Left lung (tissue), 10 donors: ENCODE results near the gene TPST2. TPM values are rescaled to one million over a fixed set of nuclear protein-coding genes. Genes with fewer than 3 reads are reported as not detected.

Experiments used
- ATAC-seq: fragments of 200-7000 bp; cut with Tn5 transposase; one replicate; pipeline ENCODE4 v1.9.1; 2020; ENCODE audit warnings: moderate library complexity
- DNase-seq, 4 donors: peaks; one replicate each; pipeline ENCODE4 v3.0.0-alpha.2; 2013 to 2020
- H3K27ac ChIP-seq, 2 donors: fragments of 200-600 bp; sonication (generic) in 1 of 2; one replicate each; pipeline versions ENCODE4 v1.5.0 to v1.8.0; 2020 to 2021
- H3K27me3 ChIP-seq, 2 donors: fragments of 200-600 bp; sonication (generic) in 1 of 2; one replicate each; pipeline versions ENCODE4 v1.5.0 to v1.8.0; 2020 to 2021
- H3K36me3 ChIP-seq, 2 donors: fragments of 200-600 bp; sonication (generic) in 1 of 2; one replicate each; pipeline versions ENCODE4 v1.5.0 to v1.8.0; 2020 to 2021
- H3K4me1 ChIP-seq, 2 donors: fragments of 200-600 bp; one replicate each; pipeline ENCODE4 v1.8.0; 2021
- H3K4me3 ChIP-seq, 2 donors: fragments of 200-600 bp; sonication (generic) in 1 of 2; one replicate each; pipeline versions ENCODE4 v1.5.0 to v1.8.0; 2020 to 2021; ENCODE audit warnings: mild to moderate bottlenecking in 1 of 2
- H3K9me3 ChIP-seq, 2 donors: fragments of 200-600 bp; sonication (generic) in 1 of 2; one replicate each; pipeline versions ENCODE4 v1.5.0 to v1.8.0; 2020 to 2021
- intact Hi-C, 2 donors: fragments of 100-400 bp; cut with DNase I; formaldehyde crosslinking; loops; one replicate each; pipeline versions ENCODE4 v1.11.2 to v1.14.2; 2022
- polyA plus RNA-seq, 6 donors: library from polyadenylated mRNA; unstranded; fragments of 120-200 nt; gene quantifications; one replicate each; pipeline ENCODE4 v1.2.1, GENCODE V29; 2013; ENCODE audit not compliant: insufficient read length in 6 of 6
- total RNA-seq, 2 donors: library from RNA; stranded (reverse); fragmentation: NEBNext Ultra II Directional; extraction: Animal tissue kit (Norgen Biotek cat#: 25700); gene quantifications; one replicate each; pipeline ENCODE4 v1.2.1, GENCODE V29; 2021
- TF ChIP-seq, protein P1 (sequence below), 2 donors: fragments of 200-600 bp; sonication (generic) in 1 of 2; IDR thresholded peaks; one replicate each; pipeline versions ENCODE4 v1.5.0 to v1.8.0; 2021; ENCODE audit warnings: antibody characterized with exemption in 2 of 2
- donor health status: DM: no; HTN: yes; CAD: no.
- donor health status: DM: no; HTN: no; CAD: no.

Gene TPST2
- total and polyA plus RNA-seq, 8 donors = 23.3 to 69.0 (median 29.0) TPM

DNA sequence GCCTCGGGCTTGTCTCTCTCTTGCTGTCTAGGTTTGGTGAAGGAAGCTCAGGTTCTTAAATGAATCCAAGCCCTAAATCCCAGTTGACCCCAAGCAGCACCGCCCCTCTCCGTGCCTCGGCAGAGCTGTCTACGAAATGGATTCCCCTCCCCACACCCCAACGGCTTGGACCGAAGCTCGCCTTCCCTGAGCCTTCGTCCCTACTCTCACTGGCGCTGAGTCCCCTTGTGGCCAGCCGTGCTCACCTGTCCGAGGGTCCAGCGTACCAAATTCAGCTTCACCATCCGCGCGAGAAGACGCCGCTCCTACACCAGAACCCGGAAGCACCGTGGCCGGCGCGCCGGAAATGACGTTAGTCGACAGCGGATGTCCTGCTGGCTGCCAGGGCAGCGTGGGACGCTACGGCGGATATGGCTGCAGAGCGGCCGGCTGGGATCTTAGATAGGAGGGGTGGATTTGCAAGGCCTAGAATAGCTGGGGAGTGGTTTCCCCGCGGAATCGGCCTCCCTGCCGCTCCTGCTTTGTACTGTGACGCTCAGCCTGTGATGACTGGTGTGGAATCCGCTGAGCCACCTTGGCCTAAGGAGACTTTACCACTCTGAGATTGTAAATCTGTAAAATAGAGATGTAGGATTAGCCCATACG lies 77.7 kb downstream of the TPST2 start, which contains the start of gene TFIP11:
TFIP11 (minus strand) TSS at position 325 of the 645 bp plus-strand sequence. CDS start 2,201 bp downstream, outside the sequence.
- Histone ChIP-seq H3K27me3 (no peaks in the 10 kb centered on the region), H3K4me1 (peaks cover 13 to 37% of the 10 kb centered on the region in 2 donors), H3K36me3 (peaks cover 0 to 35% of the 10 kb centered on the region in 2 donors), H3K9me3 (no peaks in the 10 kb centered on the region), H3K4me3 (peak within 1 kb of the TSS; percentile 84 to 92), H3K27ac (peak within 1 kb of the TSS; percentile 64 to 84)
- DNase-seq = peak; percentile 93 to 98 (median 95)
- intact Hi-C loops = no loop called here
- ATAC-seq = peak; percentile 99
- TF ChIP-seq, protein P1, sequence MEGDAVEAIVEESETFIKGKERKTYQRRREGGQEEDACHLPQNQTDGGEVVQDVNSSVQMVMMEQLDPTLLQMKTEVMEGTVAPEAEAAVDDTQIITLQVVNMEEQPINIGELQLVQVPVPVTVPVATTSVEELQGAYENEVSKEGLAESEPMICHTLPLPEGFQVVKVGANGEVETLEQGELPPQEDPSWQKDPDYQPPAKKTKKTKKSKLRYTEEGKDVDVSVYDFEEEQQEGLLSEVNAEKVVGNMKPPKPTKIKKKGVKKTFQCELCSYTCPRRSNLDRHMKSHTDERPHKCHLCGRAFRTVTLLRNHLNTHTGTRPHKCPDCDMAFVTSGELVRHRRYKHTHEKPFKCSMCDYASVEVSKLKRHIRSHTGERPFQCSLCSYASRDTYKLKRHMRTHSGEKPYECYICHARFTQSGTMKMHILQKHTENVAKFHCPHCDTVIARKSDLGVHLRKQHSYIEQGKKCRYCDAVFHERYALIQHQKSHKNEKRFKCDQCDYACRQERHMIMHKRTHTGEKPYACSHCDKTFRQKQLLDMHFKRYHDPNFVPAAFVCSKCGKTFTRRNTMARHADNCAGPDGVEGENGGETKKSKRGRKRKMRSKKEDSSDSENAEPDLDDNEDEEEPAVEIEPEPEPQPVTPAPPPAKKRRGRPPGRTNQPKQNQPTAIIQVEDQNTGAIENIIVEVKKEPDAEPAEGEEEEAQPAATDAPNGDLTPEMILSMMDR (IDR thresholded peaks at IDR 0.05) = no peak

DNA sequence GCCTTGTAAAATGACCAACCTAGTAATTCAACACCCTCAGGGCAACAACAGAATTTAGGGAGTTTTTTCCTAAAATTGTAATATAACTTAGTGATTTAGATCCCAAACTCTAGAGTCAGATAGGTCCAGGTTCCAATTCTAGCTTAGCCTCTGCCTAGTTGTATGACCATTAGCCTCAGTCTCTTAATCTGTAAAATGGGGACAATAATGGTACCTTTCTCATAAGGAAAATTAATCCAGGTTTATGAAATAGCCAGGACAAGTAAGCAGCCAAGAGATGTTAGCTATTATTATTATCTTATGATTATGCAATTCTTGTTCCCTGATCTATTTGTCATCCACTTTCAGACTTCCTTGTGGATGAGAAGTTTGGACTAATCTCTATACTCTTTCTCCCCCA lies 81.8 kb downstream of the TPST2 start:
- H3K4me3 ChIP-seq = no peak overlapping the region
- peaks cover 15 to 42% of the 10 kb centered on the region in 2 donors for H3K4me1 ChIP-seq
- H3K27me3 ChIP-seq = no peaks in the 10 kb centered on the region
- no peak for ATAC-seq
- H3K27ac ChIP-seq = no peak overlapping the region
- intact Hi-C loops = no loop called here
- DNase-seq = no peak
- peaks cover 0 to 77% of the 10 kb centered on the region in 2 donors for H3K36me3 ChIP-seq
- TF ChIP-seq, protein P1 (IDR thresholded peaks at IDR 0.05) = no peak
- H3K9me3 ChIP-seq = no peaks in the 10 kb centered on the region

DNA sequence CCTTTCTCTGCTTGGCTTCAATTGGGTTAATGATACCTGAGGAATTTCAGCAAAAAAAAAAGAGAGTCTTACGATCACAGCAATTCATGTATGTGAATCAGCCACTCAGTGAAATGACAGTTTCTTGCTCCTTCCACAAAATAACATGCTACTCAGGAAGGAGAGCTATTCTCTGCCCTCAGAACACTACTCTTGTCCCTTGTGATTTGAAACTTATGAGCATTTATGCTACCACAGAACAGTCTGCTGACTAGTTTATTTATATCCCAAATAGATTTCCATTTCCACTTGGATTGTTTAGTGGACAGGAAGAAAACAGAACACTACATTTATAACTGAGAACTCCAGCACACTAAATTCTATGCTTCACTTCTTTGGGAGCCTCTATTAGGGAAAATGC lies 86.2 kb downstream of the TPST2 start:
- TF ChIP-seq, protein P1 (IDR thresholded peaks at IDR 0.05) = no peak
- H3K4me1 ChIP-seq = peaks cover 4 to 24% of the 10 kb centered on the region in 2 donors
- ATAC-seq (no peak), DNase-seq (no peak)
- H3K27ac ChIP-seq = peak overlapping the region in 1 of 2 donors; percentile 34
- intact Hi-C loops = no loop called here
- H3K27me3 ChIP-seq = no peaks in the 10 kb centered on the region
- no peak overlapping the region for H3K4me3 ChIP-seq
- peaks cover 0 to 100% of the 10 kb centered on the region in 2 donors for H3K36me3 ChIP-seq
- H3K9me3 ChIP-seq = no peaks in the 10 kb centered on the region

DNA sequence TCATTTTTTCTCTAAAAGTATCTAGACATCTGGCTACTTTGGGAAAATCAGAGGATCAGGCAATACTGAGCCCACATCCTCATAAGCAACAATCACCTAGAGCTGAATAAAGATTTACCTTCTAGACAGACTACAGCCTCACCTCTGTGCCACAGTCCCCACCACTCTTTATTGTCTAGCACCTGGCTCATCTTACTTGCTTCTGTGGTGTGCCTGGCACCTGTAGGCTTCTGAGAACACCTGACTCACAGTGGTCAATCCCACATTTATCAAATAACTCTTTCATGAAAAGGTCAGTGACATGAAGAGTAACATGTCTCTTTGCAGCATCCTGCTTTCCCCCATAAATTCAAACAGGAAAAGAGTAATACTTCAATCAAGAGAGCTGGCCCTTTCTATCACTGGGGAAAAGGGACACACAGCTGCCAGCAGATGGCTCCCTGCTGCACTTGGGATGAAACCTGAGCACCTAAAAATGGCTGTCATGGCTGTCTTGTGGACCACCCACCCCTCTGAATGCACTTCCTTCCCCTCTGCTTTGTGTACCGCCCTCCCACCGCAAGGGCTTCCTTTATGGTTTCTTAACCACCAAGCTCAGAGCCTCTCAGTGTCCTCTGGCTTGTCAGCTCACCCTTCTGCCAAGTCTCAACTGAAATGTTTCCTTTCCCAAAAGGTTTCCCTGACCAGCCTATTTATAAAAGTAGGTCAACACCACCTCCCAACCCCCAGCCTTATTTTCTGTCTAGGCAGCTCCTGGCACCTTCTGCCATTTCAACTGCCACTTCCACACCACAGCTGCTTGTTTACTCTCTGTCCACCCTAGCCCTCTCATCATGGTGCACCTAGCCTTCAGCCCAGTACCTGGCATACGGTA lies 87.0 kb downstream of the TPST2 start:
- Histone ChIP-seq H3K27me3 (no peaks in the 10 kb centered on the region), H3K4me1 (peaks cover 4 to 17% of the 10 kb centered on the region in 2 donors), H3K9me3 (no peaks in the 10 kb centered on the region), H3K36me3 (peaks cover 0 to 100% of the 10 kb centered on the region in 2 donors), H3K4me3 (no peak overlapping the region), H3K27ac (peak overlapping the region in 1 of 2 donors; percentile 34)
- ATAC-seq (peak; percentile 76), DNase-seq (peak in 1 of 4 donors; percentile 26)
- TF ChIP-seq, protein P1 (IDR thresholded peaks at IDR 0.05) = peak; percentile 29 to 34
- intact Hi-C loops = no loop called here

DNA sequence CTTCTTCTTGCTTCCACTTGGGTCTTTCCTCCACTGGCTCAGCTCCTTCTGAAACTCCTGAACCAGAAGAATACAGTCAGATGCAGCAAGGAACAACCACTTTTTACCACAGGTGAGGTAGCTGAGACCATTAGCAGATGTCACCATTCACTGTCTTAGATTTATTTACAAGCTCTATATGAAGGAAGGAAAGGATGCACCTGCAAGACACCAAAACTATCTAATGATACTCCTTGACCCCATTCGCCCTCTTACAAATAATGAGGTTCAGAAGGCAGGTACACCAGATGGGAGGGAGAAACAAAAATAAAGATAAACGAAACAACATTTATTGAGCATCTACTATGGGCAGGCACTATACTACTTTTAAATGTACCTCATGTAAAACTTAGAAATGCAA lies 87.9 kb downstream of the TPST2 start:
- intact Hi-C loops = no loop called here
- H3K4me1 ChIP-seq = peaks cover 4 to 17% of the 10 kb centered on the region in 2 donors
- no peaks in the 10 kb centered on the region for H3K9me3 ChIP-seq
- ATAC-seq (no peak), DNase-seq (no peak)
- TF ChIP-seq, protein P1 (IDR thresholded peaks at IDR 0.05) = no peak
- peaks cover 0 to 100% of the 10 kb centered on the region in 2 donors for H3K36me3 ChIP-seq
- no peak overlapping the region for H3K27ac ChIP-seq
- H3K27me3 ChIP-seq = no peaks in the 10 kb centered on the region
- H3K4me3 ChIP-seq = no peak overlapping the region
